Ishikawa (cell line): ENCODE results near the gene DSPP.

Experiments
- CEBPB ChIP-seq: IDR thresholded peaks from 2 replicates; pipeline ENCODE4 v1.6.1; 2012
- CREB1 ChIP-seq: IDR thresholded peaks from 2 replicates; pipeline ENCODE4 v1.6.1; 2012; ENCODE audit warnings: low read depth
- EGR1 ChIP-seq: IDR thresholded peaks from 2 replicates; pipeline ENCODE4 v1.6.1; 2012
- EP300 ChIP-seq: IDR thresholded peaks from 2 replicates; pipeline ENCODE4 v1.6.1; 2012; ENCODE audit warnings: borderline replicate concordance
- FOXM1 ChIP-seq: IDR thresholded peaks from 2 replicates; pipeline ENCODE4 v1.6.1; 2012; ENCODE audit warnings: low read depth, borderline replicate concordance
- NFIC ChIP-seq: IDR thresholded peaks from 2 replicates; pipeline ENCODE4 v1.6.1; 2012
- RAD21 ChIP-seq: IDR thresholded peaks from 2 replicates; pipeline ENCODE4 v1.6.1; 2012; ENCODE audit warnings: low read depth
- TAF1 ChIP-seq: IDR thresholded peaks from 2 replicates; pipeline ENCODE4 v1.6.1; 2012; ENCODE audit warnings: low read depth, mild to moderate bottlenecking
- TCF12 ChIP-seq: IDR thresholded peaks from 2 replicates; pipeline ENCODE4 v1.6.1; 2012; ENCODE audit warnings: low read depth
- TEAD4 ChIP-seq: IDR thresholded peaks from 2 replicates; pipeline ENCODE4 v1.6.1; 2012
- YY1 ChIP-seq: IDR thresholded peaks from 2 replicates; pipeline ENCODE4 v1.6.1; 2012; ENCODE audit warnings: low read depth
- ZBTB7A ChIP-seq: IDR thresholded peaks from 2 replicates; pipeline ENCODE4 v1.6.1; 2012; ENCODE audit warnings: low read depth
- TF ChIP-seq, protein P1 (sequence below): IDR thresholded peaks from 2 replicates; pipeline ENCODE4 v1.6.1; 2012
- TF ChIP-seq, protein P2 (sequence below): IDR thresholded peaks from 2 replicates; pipeline ENCODE4 v1.6.1; 2012
- TF ChIP-seq, protein P3 (sequence below): IDR thresholded peaks from 2 replicates; pipeline ENCODE4 v1.6.1; 2012; ENCODE audit warnings: low read depth, mild to moderate bottlenecking

Gene DSPP

GRCh38 chr4:87608229-87608628, at the start of gene DSPP:
Gene DSPP, plus strand, starts transcription at chr4:87608529. Its CDS starts 2,380 bp downstream, at chr4:87610909.
- TF ChIP-seq FOXM1 (no peak), EGR1 (no peak), TCF12 (no peak), EP300 (no peak), NFIC (no peak), RAD21 (no peak), CEBPB (no peak), TEAD4 (no peak), ZBTB7A (no peak)
- TF ChIP-seq, protein P1, sequence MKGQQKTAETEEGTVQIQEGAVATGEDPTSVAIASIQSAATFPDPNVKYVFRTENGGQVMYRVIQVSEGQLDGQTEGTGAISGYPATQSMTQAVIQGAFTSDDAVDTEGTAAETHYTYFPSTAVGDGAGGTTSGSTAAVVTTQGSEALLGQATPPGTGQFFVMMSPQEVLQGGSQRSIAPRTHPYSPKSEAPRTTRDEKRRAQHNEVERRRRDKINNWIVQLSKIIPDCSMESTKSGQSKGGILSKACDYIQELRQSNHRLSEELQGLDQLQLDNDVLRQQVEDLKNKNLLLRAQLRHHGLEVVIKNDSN: no peak
- TF ChIP-seq, protein P2, sequence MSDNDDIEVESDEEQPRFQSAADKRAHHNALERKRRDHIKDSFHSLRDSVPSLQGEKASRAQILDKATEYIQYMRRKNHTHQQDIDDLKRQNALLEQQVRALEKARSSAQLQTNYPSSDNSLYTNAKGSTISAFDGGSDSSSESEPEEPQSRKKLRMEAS: no peak

- TF ChIP-seq RAD21 (no peak), TEAD4 (no peak), CEBPB (no peak), CREB1 (no peak), TAF1 (no peak), EP300 (no peak), NFIC (no peak), YY1 (no peak), ZBTB7A (no peak), TCF12 (no peak), EGR1 (no peak), FOXM1 (no peak)
- TF ChIP-seq, protein P1: no peak
- TF ChIP-seq, protein P2: no peak
- TF ChIP-seq, protein P3, sequence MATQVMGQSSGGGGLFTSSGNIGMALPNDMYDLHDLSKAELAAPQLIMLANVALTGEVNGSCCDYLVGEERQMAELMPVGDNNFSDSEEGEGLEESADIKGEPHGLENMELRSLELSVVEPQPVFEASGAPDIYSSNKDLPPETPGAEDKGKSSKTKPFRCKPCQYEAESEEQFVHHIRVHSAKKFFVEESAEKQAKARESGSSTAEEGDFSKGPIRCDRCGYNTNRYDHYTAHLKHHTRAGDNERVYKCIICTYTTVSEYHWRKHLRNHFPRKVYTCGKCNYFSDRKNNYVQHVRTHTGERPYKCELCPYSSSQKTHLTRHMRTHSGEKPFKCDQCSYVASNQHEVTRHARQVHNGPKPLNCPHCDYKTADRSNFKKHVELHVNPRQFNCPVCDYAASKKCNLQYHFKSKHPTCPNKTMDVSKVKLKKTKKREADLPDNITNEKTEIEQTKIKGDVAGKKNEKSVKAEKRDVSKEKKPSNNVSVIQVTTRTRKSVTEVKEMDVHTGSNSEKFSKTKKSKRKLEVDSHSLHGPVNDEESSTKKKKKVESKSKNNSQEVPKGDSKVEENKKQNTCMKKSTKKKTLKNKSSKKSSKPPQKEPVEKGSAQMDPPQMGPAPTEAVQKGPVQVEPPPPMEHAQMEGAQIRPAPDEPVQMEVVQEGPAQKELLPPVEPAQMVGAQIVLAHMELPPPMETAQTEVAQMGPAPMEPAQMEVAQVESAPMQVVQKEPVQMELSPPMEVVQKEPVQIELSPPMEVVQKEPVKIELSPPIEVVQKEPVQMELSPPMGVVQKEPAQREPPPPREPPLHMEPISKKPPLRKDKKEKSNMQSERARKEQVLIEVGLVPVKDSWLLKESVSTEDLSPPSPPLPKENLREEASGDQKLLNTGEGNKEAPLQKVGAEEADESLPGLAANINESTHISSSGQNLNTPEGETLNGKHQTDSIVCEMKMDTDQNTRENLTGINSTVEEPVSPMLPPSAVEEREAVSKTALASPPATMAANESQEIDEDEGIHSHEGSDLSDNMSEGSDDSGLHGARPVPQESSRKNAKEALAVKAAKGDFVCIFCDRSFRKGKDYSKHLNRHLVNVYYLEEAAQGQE: no peak
These were observed 49.1 kb upstream of the DSPP start for GRCh38 chr4:87559090-87559837.

DNA sequence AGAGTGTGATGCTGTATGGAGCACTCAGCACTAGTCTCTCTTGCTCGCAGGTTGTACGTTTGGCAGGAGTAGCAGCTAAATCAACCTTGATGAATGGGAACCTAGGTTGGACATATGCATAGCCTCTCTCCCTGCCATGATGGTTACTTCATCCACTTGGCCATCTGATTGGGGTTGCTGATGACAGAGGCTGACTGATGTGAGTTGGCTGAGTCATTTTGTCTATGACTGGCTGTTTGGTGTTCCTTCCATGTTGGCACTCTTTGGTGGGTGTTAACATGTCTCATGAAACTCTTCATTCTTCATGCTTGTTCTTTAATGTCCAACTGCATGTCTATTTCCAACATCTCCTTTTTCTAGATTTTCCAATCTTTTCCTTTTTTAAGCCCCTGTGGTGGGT, 47.5 kb upstream of the DSPP start:
- no peak for TF ChIP-seq ZBTB7A
- no peak for TF ChIP-seq EP300
- no peak for TF ChIP-seq TAF1
- TF ChIP-seq, protein P3: no peak
- no peak for TF ChIP-seq TEAD4
- no peak for TF ChIP-seq YY1
- no peak for TF ChIP-seq FOXM1
- TF ChIP-seq CEBPB: no peak
- TF ChIP-seq NFIC: no peak
- TF ChIP-seq TCF12: no peak
- no peak for TF ChIP-seq EGR1

DNA sequence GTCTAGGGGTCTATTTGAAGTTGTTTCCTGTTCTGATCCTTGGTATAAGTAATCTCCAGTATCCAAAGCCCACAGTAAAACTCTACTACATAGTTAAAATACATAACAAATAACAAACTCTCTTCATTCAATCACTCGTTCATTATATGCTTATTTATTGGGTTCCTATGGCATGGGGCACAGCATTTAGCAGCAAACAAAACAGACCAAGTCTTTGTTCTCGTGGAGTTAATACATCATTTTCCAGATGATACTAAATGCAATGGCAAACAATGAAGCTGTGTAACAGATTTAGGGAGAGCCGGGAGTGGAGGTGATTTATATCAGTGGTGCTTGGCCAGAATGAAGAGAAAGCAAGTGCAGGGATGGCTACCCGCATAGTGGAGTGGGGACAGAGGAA, 42.6 kb upstream of the DSPP start:
- no peak for TF ChIP-seq ZBTB7A
- TF ChIP-seq, protein P2: no peak

GRCh38 chr4:87566276-87566675, 42.1 kb upstream of the DSPP start:
- TF ChIP-seq, protein P2: no peak
- TF ChIP-seq TEAD4 (no peak), EGR1 (no peak), TCF12 (no peak), TAF1 (no peak), EP300 (no peak), ZBTB7A (no peak)
- TF ChIP-seq, protein P3: no peak
